ENCODE measurements around the gene METTL1. TPM values are rescaled to one million over a fixed set of nuclear protein-coding genes. Genes with fewer than 3 reads are reported as not detected.
A peak's percentile ranks its signal among the peaks of the same experiment; 100 is the strongest.

METTL1 gene
- total and polyA plus RNA-seq, 9 of the 15 experiments (the other 6 are each of a cell fraction or from before 2014, with no cell fraction given) = 12.6 to 65.9 (median 39.2) TPM

GRCh38 chr12:57782243-57782607, 10.3 kb upstream of the METTL1 start:
- peak overlapping the region; percentile 55 for H3K27ac ChIP-seq (ENCODE audit: extremely low read depth, low read depth, low read length)

GRCh38 chr12:57781801-57782200, 9.9 kb upstream of the METTL1 start:
- Histone ChIP-seq H3K9me1 (ENCODE audit: control insufficient read depth, insufficient read depth, low read length) (no peaks in the 10 kb centered on the region), H3K4me3 (no peak overlapping the region), H4K20me1 (replicated peaks; ENCODE audit: control insufficient read depth, insufficient read depth, low read length) (no peaks in the 10 kb centered on the region), H3K4me1 (replicated peaks in 1 of 2; ENCODE audit: control insufficient read depth in 2 of 2, insufficient read depth in 2 of 2, low read length in 2 of 2) (peaks cover 8 to 12% of the 10 kb centered on the region in 2 experiments; a peak in 4 of 5 replicates), H3K36me3 (ENCODE audit: control insufficient read depth, insufficient read depth, low read length) (peaks cover 37% of the 10 kb centered on the region), H3K27ac (ENCODE audit: extremely low read depth, low read depth, low read length) (peak overlapping the region; percentile 55), H3K27me3 (ENCODE audit: control insufficient read depth in 2 of 2, insufficient read depth in 2 of 2, low read length in 2 of 2) (no peaks in the 10 kb centered on the region), H3K4me2 (ENCODE audit: insufficient read depth, low read length) (0 out of 2 replicates have a peak overlapping the region, but pooled peaks have one; percentile 96), H2AFZ (ENCODE audit: low read depth, low read length) (peak overlapping the region; percentile 86; the same call in 1 of the 2 replicates), H3K9me3 (replicated peaks; ENCODE audit: control insufficient read depth, insufficient read depth, low read depth, low read length) (no peaks in the 10 kb centered on the region), H3K79me2 (ENCODE audit: control insufficient read depth, insufficient read depth, low read length) (peaks cover 28% of the 10 kb centered on the region), H3K9ac (ENCODE audit: insufficient read depth in 1 of 2, low read depth in 2 of 2, low read length in 2 of 2) (peak overlapping the region in 1 of 2 experiments; percentile 89; a peak in 1 of 4 replicates)
- TF ChIP-seq SP1 (CRISPR knock-in tag; IDR thresholded peaks at IDR 0.05) = no peak
- TF ChIP-seq ZFP30 (CRISPR knock-in tag; IDR thresholded peaks at IDR 0.05; ENCODE audit: borderline replicate concordance) = no peak
- TF ChIP-seq LEF1 (IDR thresholded peaks at IDR 0.05) = no peak
- peak; percentile 75; the same call in 1 of the 2 replicates for TF ChIP-seq GTF2E2 (tag; IDR thresholded peaks at IDR 0.05)
- TF ChIP-seq HDAC1 (IDR thresholded peaks at IDR 0.05) = no peak
- no peak for TF ChIP-seq ZNF24 (IDR thresholded peaks at IDR 0.05)
- no peak for TF ChIP-seq TARDBP (IDR thresholded peaks at IDR 0.05)
- POLR2A ChIA-PET = interaction anchor here (0.6 to 1.6 kb wide), 4 partner anchors 9 to 323 kb away, joined by 3 to 9 read pairs (median 3); partner anchors contain the start of genes EEF1AKMT3 and METTL1
- FAIRE-seq (peak; percentile 19), ATAC-seq (no peak), DNase-seq (ENCODE audit: extremely low read depth in 1 of 4, low spot score in 3 of 4) (no peak)
- BruUV-seq (replicated peaks) = no TSS peak
- CTCF ChIA-PET (ENCODE audit: low intra/inter-chr PET ratio) = interaction anchor here (0.5 to 1.9 kb wide), 2 partner anchors 122 to 199 kb away, joined by 4 to 14 read pairs; no protein-coding TSS in a partner anchor
- intact Hi-C loops (cut with micrococcal nuclease) (no loop called here), in situ Hi-C loops (cut with MboI) (no loop called here)
- 44% methylated on average over 2 of the region's 2 CpGs for WGBS (ENCODE audit: insufficient coverage, low coverage, missing lambda C conversion rate)

More at GRCh38 chr12:57782243-57782607, 10.3 kb upstream of the METTL1 start:
- Histone ChIP-seq H3K9ac (ENCODE audit: insufficient read depth in 1 of 2, low read depth in 2 of 2, low read length in 2 of 2) (peak overlapping the region in 1 of 2 experiments; percentile 89; a peak in 2 of 4 replicates), H3K4me1 (replicated peaks in 1 of 2; ENCODE audit: control insufficient read depth in 2 of 2, insufficient read depth in 2 of 2, low read length in 2 of 2) (peaks cover 8 to 12% of the 10 kb centered on the region in 2 experiments; a peak in 4 of 5 replicates), H3K9me1 (ENCODE audit: control insufficient read depth, insufficient read depth, low read length) (no peaks in the 10 kb centered on the region), H3K4me2 (ENCODE audit: insufficient read depth, low read length) (peak overlapping the region; percentile 96), H3K4me3 (peak overlapping the region; percentile 69), H3K36me3 (ENCODE audit: control insufficient read depth, insufficient read depth, low read length) (peaks cover 41% of the 10 kb centered on the region), H2AFZ (ENCODE audit: low read depth, low read length) (peak overlapping the region; percentile 86), H3K79me2 (ENCODE audit: control insufficient read depth, insufficient read depth, low read length) (peaks cover 28% of the 10 kb centered on the region), H3K27me3 (ENCODE audit: control insufficient read depth in 2 of 2, insufficient read depth in 2 of 2, low read length in 2 of 2) (no peaks in the 10 kb centered on the region), H4K20me1 (replicated peaks; ENCODE audit: control insufficient read depth, insufficient read depth, low read length) (no peaks in the 10 kb centered on the region), H3K9me3 (replicated peaks; ENCODE audit: control insufficient read depth, insufficient read depth, low read depth, low read length) (no peaks in the 10 kb centered on the region)
- intact Hi-C loops (cut with micrococcal nuclease) (no loop called here), in situ Hi-C loops (cut with MboI) (no loop called here)
- FAIRE-seq = no peak
- ChIA-PET POLR2A (interaction anchor here (0.6 to 1.4 kb wide), 4 partner anchors 9 to 14 kb away, joined by 3 to 9 read pairs (median 5); partner anchors contain the start of genes EEF1AKMT3 and METTL1), CTCF (ENCODE audit: low intra/inter-chr PET ratio) (interaction anchor here (0.6 to 1.9 kb wide), 2 partner anchors 25 to 122 kb away, joined by 3 to 14 read pairs; no protein-coding TSS in a partner anchor)
- peak; percentile 11 for TF ChIP-seq ASH1L (IDR thresholded peaks at IDR 0.05; ENCODE audit: borderline replicate concordance, low read depth, partially characterized antibody)
- peak; percentile 60; the same call in 1 of the 2 replicates for TF ChIP-seq GTF2E2 (tag; IDR thresholded peaks at IDR 0.05)
- no peak for TF ChIP-seq ZNF79 (CRISPR knock-in tag; IDR thresholded peaks at IDR 0.05; ENCODE audit: low read depth)
- TF ChIP-seq NFATC3 (IDR thresholded peaks at IDR 0.05) = 0 out of 2 replicates have a peak, but pooled peaks have one; percentile 66
- DNase-seq (ENCODE audit: extremely low read depth in 1 of 4, low spot score in 3 of 4) = no peak
- ATAC-seq = no peak
- 23% methylated on average over 4 of the region's 4 CpGs for WGBS (ENCODE audit: insufficient coverage, low coverage, missing lambda C conversion rate)
- no TSS peak for BruUV-seq (replicated peaks)

Measured in K562 (cell line).